Measurements from ENCODE around the gene CROCC2. TPM values are rescaled to one million over a fixed set of nuclear protein-coding genes. Genes with fewer than 3 reads are reported as not detected.
A peak's percentile ranks its signal among the peaks of the same experiment; 100 is the strongest.

Gene CROCC2
- total and polyA plus RNA-seq, 3 experiments from 2014 or later = not detected

GRCh38 chr2:240935103-240935876, 29.2 kb downstream of the CROCC2 start:
- Histone ChIP-seq H3K9me3 (ENCODE audit: low read length) (no peaks in the 10 kb centered on the region), H3K4me3 (ENCODE audit: low read length) (no peak overlapping the region), H3K27me3 (ENCODE audit: insufficient read depth, low read length, poor library complexity, severe bottlenecking) (no peaks in the 10 kb centered on the region), H3K36me3 (ENCODE audit: insufficient read depth, low read length) (no peaks in the 10 kb centered on the region), H3K4me1 (ENCODE audit: insufficient read depth, low read length) (no peaks in the 10 kb centered on the region), H3K27ac (ENCODE audit: low read depth, low read length) (no peak overlapping the region)
- Mint-ChIP-seq H3K27ac (no peak overlapping the region), H3K27me3 (peaks cover 2 to 13% of the 10 kb centered on the region in 2 donors), H3K4me3 (no peak overlapping the region), H3K9me3 (peaks cover 4 to 17% (median 8%) of the 10 kb centered on the region in 5 donors), H3K36me3 (peaks cover 0 to 7% (median 0%) of the 10 kb centered on the region in 3 donors), H3K4me1 (no peaks in the 10 kb centered on the region)
- CTCF ChIA-PET = no interaction called here
- POLR2A ChIA-PET = no interaction called here
- peak in 1 of 5 donors; percentile 38 for DNase-seq

- no peaks in the 10 kb centered on the region for H3K27me3 ChIP-seq (ENCODE audit: insufficient read depth, low read length, poor library complexity, severe bottlenecking)
- POLR2A ChIA-PET = no interaction called here
- H3K9me3 ChIP-seq (ENCODE audit: low read length) = no peaks in the 10 kb centered on the region
- peaks cover 4 to 20% (median 9%) of the 10 kb centered on the region in 5 donors for H3K9me3 Mint-ChIP-seq
- no peak overlapping the region for H3K4me3 Mint-ChIP-seq
- H3K27ac ChIP-seq (ENCODE audit: low read depth, low read length) = no peak overlapping the region
- H3K4me1 Mint-ChIP-seq = no peaks in the 10 kb centered on the region
- no peak overlapping the region for H3K4me3 ChIP-seq (ENCODE audit: low read length)
- peak in 1 of 5 donors; percentile 10 for DNase-seq
- CTCF ChIA-PET = no interaction called here
- H3K36me3 ChIP-seq (ENCODE audit: insufficient read depth, low read length) = no peaks in the 10 kb centered on the region
- H3K36me3 Mint-ChIP-seq = peaks cover 0 to 7% (median 0%) of the 10 kb centered on the region in 3 donors
- no peaks in the 10 kb centered on the region for H3K4me1 ChIP-seq (ENCODE audit: insufficient read depth, low read length)
- peak overlapping the region in 1 of 8 donors; percentile 27 for H3K27ac Mint-ChIP-seq
- peaks cover 7 to 15% of the 10 kb centered on the region in 2 donors for H3K27me3 Mint-ChIP-seq
Measured at GRCh38 chr2:240936106-240936505, 30.0 kb downstream of the CROCC2 start.

- POLR2A ChIA-PET = no interaction called here
Measured at GRCh38 chr2:240946046-240946445, 39.9 kb downstream of the CROCC2 start.

GRCh38 chr2:240946654-240947053, 40.5 kb downstream of the CROCC2 start:
- Histone ChIP-seq H3K4me3 (ENCODE audit: low read length) (no peak overlapping the region), H3K4me1 (ENCODE audit: insufficient read depth, low read length) (no peaks in the 10 kb centered on the region), H3K27ac (ENCODE audit: low read depth, low read length) (no peak overlapping the region), H3K9me3 (ENCODE audit: low read length) (no peaks in the 10 kb centered on the region), H3K27me3 (ENCODE audit: insufficient read depth, low read length, poor library complexity, severe bottlenecking) (no peaks in the 10 kb centered on the region), H3K36me3 (ENCODE audit: insufficient read depth, low read length) (no peaks in the 10 kb centered on the region)
- Mint-ChIP-seq H3K36me3 (no peaks in the 10 kb centered on the region), H3K27me3 (peaks cover 3 to 22% of the 10 kb centered on the region in 2 donors), H3K9me3 (peaks cover 0 to 5% (median 1%) of the 10 kb centered on the region in 5 donors), H3K27ac (no peak overlapping the region), H3K4me1 (no peaks in the 10 kb centered on the region), H3K4me3 (no peak overlapping the region)
- ChIA-PET CTCF (no interaction called here), POLR2A (no interaction called here)
- DNase-seq = peak in 1 of 5 donors; percentile 40

More at GRCh38 chr2:240946046-240946445, 39.9 kb downstream of the CROCC2 start:
- Mint-ChIP-seq H3K4me3 (no peak overlapping the region), H3K27me3 (peaks cover 5 to 27% of the 10 kb centered on the region in 2 donors), H3K9me3 (peaks cover 0 to 7% (median 3%) of the 10 kb centered on the region in 5 donors), H3K4me1 (no peaks in the 10 kb centered on the region), H3K36me3 (no peaks in the 10 kb centered on the region), H3K27ac (peak overlapping the region in 2 of 8 donors; percentile 38 to 56)
- Histone ChIP-seq H3K4me1 (ENCODE audit: insufficient read depth, low read length) (no peaks in the 10 kb centered on the region), H3K27ac (ENCODE audit: low read depth, low read length) (no peak overlapping the region), H3K36me3 (ENCODE audit: insufficient read depth, low read length) (no peaks in the 10 kb centered on the region), H3K4me3 (ENCODE audit: low read length) (no peak overlapping the region), H3K9me3 (ENCODE audit: low read length) (no peaks in the 10 kb centered on the region), H3K27me3 (ENCODE audit: insufficient read depth, low read length, poor library complexity, severe bottlenecking) (no peaks in the 10 kb centered on the region)
- CTCF ChIA-PET = no interaction called here
- DNase-seq = peak in 1 of 5 donors; percentile 36

GRCh38 chr2:240947176-240947575, 41.0 kb downstream of the CROCC2 start:
- no peaks in the 10 kb centered on the region for H3K36me3 Mint-ChIP-seq
- H3K4me1 Mint-ChIP-seq = no peaks in the 10 kb centered on the region

GRCh38 chr2:240947607-240948006, 41.5 kb downstream of the CROCC2 start:
- H3K9me3 Mint-ChIP-seq = peaks cover 0 to 2% (median 0%) of the 10 kb centered on the region in 5 donors
- H3K4me3 Mint-ChIP-seq = no peak overlapping the region
- H3K27me3 Mint-ChIP-seq = peaks cover 3 to 20% of the 10 kb centered on the region in 2 donors
- Histone ChIP-seq H3K36me3 (ENCODE audit: insufficient read depth, low read length) (no peaks in the 10 kb centered on the region), H3K4me3 (ENCODE audit: low read length) (no peak overlapping the region), H3K4me1 (ENCODE audit: insufficient read depth, low read length) (no peaks in the 10 kb centered on the region), H3K27ac (ENCODE audit: low read depth, low read length) (no peak overlapping the region), H3K27me3 (ENCODE audit: insufficient read depth, low read length, poor library complexity, severe bottlenecking) (no peaks in the 10 kb centered on the region), H3K9me3 (ENCODE audit: low read length) (no peaks in the 10 kb centered on the region)
- ChIA-PET CTCF (no interaction called here), POLR2A (no interaction called here)
- H3K27ac Mint-ChIP-seq = no peak overlapping the region
- no peaks in the 10 kb centered on the region for H3K36me3 Mint-ChIP-seq
- peak in 1 of 5 donors; percentile 30 for DNase-seq
- H3K4me1 Mint-ChIP-seq = no peaks in the 10 kb centered on the region

More at GRCh38 chr2:240947176-240947575, 41.0 kb downstream of the CROCC2 start:
- Histone ChIP-seq H3K4me3 (ENCODE audit: low read length) (no peak overlapping the region), H3K27ac (ENCODE audit: low read depth, low read length) (no peak overlapping the region), H3K27me3 (ENCODE audit: insufficient read depth, low read length, poor library complexity, severe bottlenecking) (no peaks in the 10 kb centered on the region), H3K36me3 (ENCODE audit: insufficient read depth, low read length) (no peaks in the 10 kb centered on the region), H3K4me1 (ENCODE audit: insufficient read depth, low read length) (no peaks in the 10 kb centered on the region), H3K9me3 (ENCODE audit: low read length) (no peaks in the 10 kb centered on the region)
- no peak for DNase-seq
- CTCF ChIA-PET = no interaction called here
- Mint-ChIP-seq H3K27me3 (peaks cover 3 to 20% of the 10 kb centered on the region in 2 donors), H3K9me3 (peaks cover 0 to 5% (median 0%) of the 10 kb centered on the region in 5 donors), H3K4me3 (no peak overlapping the region), H3K27ac (no peak overlapping the region)
- POLR2A ChIA-PET = no interaction called here

GRCh38 chr2:240948086-240948485, 42.0 kb downstream of the CROCC2 start:
- no peaks in the 10 kb centered on the region for H3K27me3 ChIP-seq (ENCODE audit: insufficient read depth, low read length, poor library complexity, severe bottlenecking)
- no peaks in the 10 kb centered on the region for H3K4me1 ChIP-seq (ENCODE audit: insufficient read depth, low read length)
- Mint-ChIP-seq H3K36me3 (no peaks in the 10 kb centered on the region), H3K27ac (no peak overlapping the region), H3K4me1 (no peaks in the 10 kb centered on the region), H3K9me3 (peaks cover 0 to 2% (median 0%) of the 10 kb centered on the region in 5 donors), H3K27me3 (peaks cover 3 to 20% of the 10 kb centered on the region in 2 donors), H3K4me3 (no peak overlapping the region)
- ChIA-PET CTCF (no interaction called here), POLR2A (no interaction called here)
- H3K9me3 ChIP-seq (ENCODE audit: low read length) = no peaks in the 10 kb centered on the region
- no peak for DNase-seq
- H3K36me3 ChIP-seq (ENCODE audit: insufficient read depth, low read length) = no peaks in the 10 kb centered on the region
- no peak overlapping the region for H3K27ac ChIP-seq (ENCODE audit: low read depth, low read length)
- H3K4me3 ChIP-seq (ENCODE audit: low read length) = no peak overlapping the region

GRCh38 chr2:240948905-240949790, 43.0 kb downstream of the CROCC2 start:
- Mint-ChIP-seq H3K27ac (no peak overlapping the region), H3K4me1 (no peaks in the 10 kb centered on the region), H3K4me3 (no peak overlapping the region), H3K27me3 (peaks cover 3 to 22% of the 10 kb centered on the region in 2 donors), H3K9me3 (peaks cover 0 to 2% (median 0%) of the 10 kb centered on the region in 5 donors), H3K36me3 (no peaks in the 10 kb centered on the region)
- no peak overlapping the region for H3K4me3 ChIP-seq (ENCODE audit: low read length)
- H3K27me3 ChIP-seq (ENCODE audit: insufficient read depth, low read length, poor library complexity, severe bottlenecking) = no peaks in the 10 kb centered on the region
- peak in 1 of 5 donors; percentile 23 for DNase-seq
- no peaks in the 10 kb centered on the region for H3K36me3 ChIP-seq (ENCODE audit: insufficient read depth, low read length)
- ChIA-PET CTCF (no interaction called here), POLR2A (no interaction called here)
- no peaks in the 10 kb centered on the region for H3K9me3 ChIP-seq (ENCODE audit: low read length)
- no peaks in the 10 kb centered on the region for H3K4me1 ChIP-seq (ENCODE audit: insufficient read depth, low read length)
- no peak overlapping the region for H3K27ac ChIP-seq (ENCODE audit: low read depth, low read length)

All from CD8-positive, alpha-beta memory T cell (primary cell).